Ovary (tissue), 9 donors: ENCODE data around the gene INF2. TPM values are rescaled to one million over a fixed set of nuclear protein-coding genes. Genes with fewer than 3 reads are reported as not detected.
"Not testable (repeated sequence)": the region's sequence is repeated elsewhere in the genome, so short reads cannot be mapped to it uniquely, and the experiment has no call there.

Experiments used
- DNase-seq, 5 donors: peaks; one replicate each; pipeline ENCODE4 v3.0.0-alpha.2; 2019 to 2020
- H3K27ac ChIP-seq, 2 donors: fragments of 200-600 bp; one replicate each; pipeline versions ENCODE4 v1.5.1 to v1.8.0; 2019 to 2022
- H3K27me3 ChIP-seq: fragments of 200-600 bp; one replicate; pipeline ENCODE4 v1.8.0; 2022
- H3K36me3 ChIP-seq: fragments of 200-600 bp; sonication (generic); one replicate; pipeline ENCODE4 v1.5.1; 2019
- H3K4me1 ChIP-seq: one replicate; pipeline ENCODE4 v1.8.1; 2013; ENCODE audit warnings: mild to moderate bottlenecking, moderate library complexity; ENCODE audit not compliant: insufficient read depth
- H3K4me3 ChIP-seq: fragments of 200-600 bp; sonication (generic); one replicate; pipeline ENCODE4 v1.5.1; 2017
- H3K9me3 ChIP-seq, 2 donors: fragments of 200-600 bp in 1 of 2; sonication (generic) in 1 of 2; one replicate each; pipeline versions ENCODE4 v1.5.1 to v1.8.1; 2013 to 2019; ENCODE audit warnings: mild to moderate bottlenecking in 1 of 2, moderate library complexity in 1 of 2
- CTCF ChIP-seq, 3 donors: fragments of 450-650 bp in 2 of 3; fragments of 200-600 bp in 1 of 3; IDR thresholded peaks; one replicate each; pipeline versions ENCODE4 v1.5.1 to v1.8.0; 2016 to 2022; ENCODE audit warnings: antibody characterized with exemption in 3 of 3, mild to moderate bottlenecking in 1 of 3
- EP300 ChIP-seq: sonication (generic); formaldehyde crosslinking; IDR thresholded peaks from one replicate; pipeline ENCODE4 v1.6.1; 2017; ENCODE audit warnings: antibody characterized with exemption
- POLR2A ChIP-seq: fragments of 450-650 bp; IDR thresholded peaks from one replicate; pipeline ENCODE4 v1.6.1; 2017; ENCODE audit warnings: antibody characterized with exemption, mild to moderate bottlenecking, moderate library complexity
- WGBS, 3 donors: extraction: QIAGEN DNeasy Blood & Tissue Kit in 1 of 3; methylation state at CpG; one replicate each; pipeline versions ENCODE4 v1.1.5 to v1.1.7; 2013 to 2017; 5-methylcytosine and 5-hydroxymethylcytosine counted together
- intact Hi-C, 4 donors: fragments of 100-400 bp; cut with DNase I; formaldehyde crosslinking; loops; one replicate each; pipeline versions ENCODE4 v1.11.0 to v1.15.1; 2022 to 2023
- polyA plus RNA-seq, 2 donors: library from polyadenylated mRNA; stranded (reverse); fragments of 200-250 nt in 1 of 2; fragments of 350-450 nt in 1 of 2; fragmentation: Illumina TruSeq in 1 of 2; extraction: RNeasy Lipid Tissue Mini Kit (QIAGEN cat#74804) in 1 of 2; gene quantifications; one replicate each; pipeline ENCODE4 v1.2.3, GENCODE V29; 2013 to 2014
- total RNA-seq, 7 donors: library from RNA; depleted of rRNA in 2 of 7; stranded (reverse); fragments of >200 nt in 2 of 7; fragmentation: NEBNext Ultra II Directional in 3 of 7; extraction: Animal tissue kit (Norgen Biotek cat#: 25700) in 3 of 7; gene quantifications; one replicate each; pipeline versions ENCODE4 v1.1.0 to v1.2.4, GENCODE V29; 2016 to 2023
- donor health status: DM: no; HTN: no; CAD: no; lungs with moderate emphysema.
- donor health status: DM: no; HTN: no; CAD: no.
- donor health status: Bipolar disorder and iron deficiency.
- donor health status: DM: yes; HTN: yes; CAD: no.
- donor health status: DM: no; HTN: no; CAD: no.
- donor health status: DM: yes; HTN: yes; CAD: no.

INF2 gene
- total and polyA plus RNA-seq, 9 donors = 6.3 to 40.7 (median 18.4) TPM

DNA sequence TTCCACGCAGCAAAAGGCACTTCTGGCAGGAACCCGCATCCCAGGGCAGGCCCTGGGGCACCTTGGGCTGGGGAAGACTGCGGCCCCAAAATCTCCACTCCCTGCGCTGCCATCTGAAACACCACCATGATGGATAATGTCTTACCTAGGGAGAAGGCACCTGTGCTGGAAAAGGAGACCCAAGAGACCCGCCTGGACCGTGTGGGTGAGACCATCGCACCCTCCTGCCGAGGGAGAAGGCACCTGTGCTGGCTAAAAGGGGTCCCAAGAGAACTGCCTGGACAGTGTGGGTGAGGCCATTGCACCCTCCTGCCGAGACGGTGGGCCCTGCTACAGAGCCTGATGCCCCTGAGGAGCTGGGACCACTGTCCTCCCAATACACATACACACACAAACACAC, 24.8 kb upstream of the INF2 start:
- Histone ChIP-seq H3K9me3 (peaks cover 0 to 4% of the 10 kb centered on the region in 2 donors), H3K4me3 (no peak overlapping the region), H3K27me3 (no peaks in the 10 kb centered on the region), H3K27ac (no peak overlapping the region), H3K4me1 (no peaks in the 10 kb centered on the region), H3K36me3 (no peaks in the 10 kb centered on the region)
- no peak for TF ChIP-seq CTCF (IDR thresholded peaks at IDR 0.05)
- TF ChIP-seq EP300 = no peak
- TF ChIP-seq POLR2A = no peak
- intact Hi-C loops = no loop called here
- DNase-seq = no peak
- 88 to 92% (median 90%) methylated on average over 10 of the region's 10 CpGs for WGBS, 3 donors

DNA sequence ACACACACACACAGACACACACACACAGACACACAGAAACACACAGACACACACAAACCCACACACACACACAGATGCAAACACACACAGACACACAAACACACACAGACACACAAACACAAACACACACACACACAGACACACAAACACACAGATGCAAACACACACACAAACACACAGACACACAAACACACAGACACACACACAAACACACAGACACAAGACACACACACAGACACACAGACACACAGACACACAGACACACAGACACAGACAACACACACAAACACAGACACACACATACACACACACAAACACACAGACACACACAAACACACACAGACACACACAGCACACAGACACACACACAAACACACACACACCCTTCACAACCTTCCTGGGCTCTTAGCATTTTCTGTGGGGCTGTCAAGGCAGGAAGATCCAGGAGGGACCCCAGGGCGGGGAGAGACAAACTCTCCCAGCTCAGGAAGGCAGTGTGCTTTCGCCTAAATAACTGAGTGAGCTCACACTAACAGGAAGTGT, 24.2 kb upstream of the INF2 start:
- Histone ChIP-seq H3K27ac (no peak overlapping the region), H3K9me3 (peaks cover 0 to 4% of the 10 kb centered on the region in 2 donors), H3K27me3 (no peaks in the 10 kb centered on the region), H3K36me3 (no peaks in the 10 kb centered on the region), H3K4me1 (no peaks in the 10 kb centered on the region), H3K4me3 (no peak overlapping the region)
- 33 to 58% (median 40%) methylated on average over 2 of the region's 2 CpGs for WGBS, 3 donors
- DNase-seq = no peak
- intact Hi-C loops = no loop called here
- no peak for TF ChIP-seq CTCF (IDR thresholded peaks at IDR 0.05)

DNA sequence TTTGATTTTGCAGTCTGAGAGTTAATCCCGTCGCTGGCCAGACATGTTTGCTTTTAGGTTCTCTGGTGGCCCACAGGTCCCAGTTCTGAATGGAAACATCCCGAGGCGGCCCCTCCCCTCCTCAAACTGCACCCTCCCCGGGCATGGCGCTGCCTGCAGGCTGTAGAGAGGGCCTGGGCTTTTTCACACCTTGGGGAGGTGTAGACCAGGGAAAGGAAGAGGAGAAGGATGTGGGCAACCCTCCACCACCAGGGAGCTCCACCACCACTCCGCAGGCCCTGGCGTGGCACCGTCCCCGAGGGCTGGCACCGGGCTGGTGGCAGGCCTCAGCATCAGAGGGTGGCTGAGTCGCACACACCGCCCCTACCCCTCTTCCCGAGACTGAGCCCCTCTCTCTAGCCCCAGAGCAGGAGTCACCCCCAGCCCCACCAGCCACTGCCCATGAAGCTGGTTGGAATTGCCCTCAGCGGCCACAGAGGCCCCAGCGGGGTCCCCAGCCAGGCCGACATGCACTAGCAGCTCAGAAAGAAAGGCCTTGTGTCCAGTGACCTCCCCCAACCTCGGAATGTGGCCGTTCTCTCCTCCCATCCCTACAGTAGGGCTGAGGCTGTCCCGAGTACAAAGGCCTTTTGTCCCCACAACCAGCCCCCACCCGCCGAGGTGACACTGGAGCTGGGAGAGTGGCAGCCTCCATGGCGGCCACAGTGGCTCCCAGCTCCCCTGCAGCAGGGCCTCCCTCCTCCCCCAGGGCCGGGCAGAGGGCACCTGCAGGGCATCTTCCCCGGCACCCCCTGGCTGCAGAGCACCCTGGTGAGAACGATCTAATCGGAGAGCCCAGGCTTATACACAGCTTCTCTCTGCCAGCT, 23.5 kb upstream of the INF2 start:
- Histone ChIP-seq H3K9me3 (no peaks in the 10 kb centered on the region), H3K36me3 (no peaks in the 10 kb centered on the region), H3K4me1 (no peaks in the 10 kb centered on the region), H3K27me3 (no peaks in the 10 kb centered on the region), H3K4me3 (no peak overlapping the region), H3K27ac (no peak overlapping the region)
- intact Hi-C loops = no loop called here
- DNase-seq = no peak
- WGBS, 3 donors = 67 to 72% (median 69%) methylated on average over 27 of the region's 27 CpGs
- no peak for TF ChIP-seq EP300
- TF ChIP-seq CTCF (IDR thresholded peaks at IDR 0.05) = no peak
- no peak for TF ChIP-seq POLR2A

GRCh38 chr14:104666523-104666895, 22.9 kb upstream of the INF2 start:
- WGBS, 3 donors = 87 to 88% (median 87%) methylated on average over 7 of the region's 7 CpGs
- H3K9me3 ChIP-seq, intact Hi-C loops: not testable (repeated sequence)

DNA sequence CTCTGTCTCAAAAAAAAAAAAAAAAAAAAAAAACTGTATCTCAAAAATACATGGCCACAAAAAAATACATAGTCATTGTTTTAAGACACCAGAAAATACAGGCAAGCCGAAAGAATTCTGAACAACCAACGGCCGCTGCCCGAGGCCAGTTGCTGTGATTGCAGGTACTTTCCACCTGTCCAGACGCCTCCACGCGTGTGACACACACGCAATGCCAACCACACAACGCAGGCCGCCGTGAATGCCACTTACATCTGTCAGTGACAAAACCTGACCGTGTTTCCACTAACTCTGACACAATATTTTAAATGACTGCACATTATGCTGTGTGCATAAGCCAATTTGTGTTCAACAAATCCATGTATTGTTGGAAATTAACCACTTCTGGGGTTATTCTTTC, 22.4 kb upstream of the INF2 start:
- DNase-seq = no peak
- no peak for TF ChIP-seq POLR2A
- no peak for TF ChIP-seq CTCF (IDR thresholded peaks at IDR 0.05)
- TF ChIP-seq EP300 = no peak
- intact Hi-C loops = no loop called here
- no peaks in the 10 kb centered on the region for H3K4me1 ChIP-seq
- H3K36me3 ChIP-seq = no peaks in the 10 kb centered on the region
- no peaks in the 10 kb centered on the region for H3K27me3 ChIP-seq
- no peak overlapping the region for H3K4me3 ChIP-seq
- H3K9me3 ChIP-seq = no peaks in the 10 kb centered on the region
- no peak overlapping the region for H3K27ac ChIP-seq
- 93% methylated on average over 12 of the region's 12 CpGs for WGBS, 3 donors

More at GRCh38 chr14:104666523-104666895, 22.9 kb upstream of the INF2 start:
- H3K4me3 ChIP-seq, H3K36me3 ChIP-seq, H3K27me3 ChIP-seq, H3K4me1 ChIP-seq, DNase-seq, H3K27ac ChIP-seq: not testable (repeated sequence)
